ENCODE results near the gene ELMO1.

The ELMO1 gene

GRCh38 chr7:37269711-37270508 lies 178.8 kb downstream of the ELMO1 start:
- H3K27ac ChIP-seq, result no peak overlapping the region
- no peaks in the 10 kb centered on the region for H3K27me3 ChIP-seq (ENCODE audit: control insufficient read depth, insufficient read depth, low read length)
- no peaks in the 10 kb centered on the region for H3K79me2 ChIP-seq
- H3K4me3 ChIP-seq (ENCODE audit: low read depth, low read length), result no peak overlapping the region
- H3K4me2 ChIP-seq (ENCODE audit: low read length), result no peak overlapping the region
- H3K36me3 ChIP-seq (ENCODE audit: control insufficient read depth, insufficient read depth, low read length), result no peaks in the 10 kb centered on the region
- H3K9ac ChIP-seq, result no peak overlapping the region
- H3K4me1 ChIP-seq, result peaks cover 2% of the 10 kb centered on the region
- H3K9me3 ChIP-seq (ENCODE audit: control insufficient read depth, low read length), result no peaks in the 10 kb centered on the region
- no peak overlapping the region for H2AFZ ChIP-seq
- no peak for TF ChIP-seq CTCF (IDR thresholded peaks at IDR 0.05)

- no peaks in the 10 kb centered on the region for H3K27me3 ChIP-seq (ENCODE audit: control insufficient read depth, insufficient read depth, low read length)
- no peak overlapping the region for H3K4me3 ChIP-seq (ENCODE audit: low read depth, low read length)
- no peak overlapping the region for H3K27ac ChIP-seq
- no peak overlapping the region for H3K9ac ChIP-seq
- H3K9me3 ChIP-seq (ENCODE audit: control insufficient read depth, low read length), result no peaks in the 10 kb centered on the region
- no peaks in the 10 kb centered on the region for H3K36me3 ChIP-seq (ENCODE audit: control insufficient read depth, insufficient read depth, low read length)
- peaks cover 2% of the 10 kb centered on the region for H3K4me1 ChIP-seq
- no peak overlapping the region for H2AFZ ChIP-seq
- H3K4me2 ChIP-seq (ENCODE audit: low read length), result no peak overlapping the region
- no peaks in the 10 kb centered on the region for H3K79me2 ChIP-seq
- TF ChIP-seq CTCF (IDR thresholded peaks at IDR 0.05), result no peak
These were observed 181.4 kb downstream of the ELMO1 start for GRCh38 chr7:37267251-37267650.

GRCh38 chr7:37265876-37266275 lies 182.8 kb downstream of the ELMO1 start:
- H3K36me3 ChIP-seq (ENCODE audit: control insufficient read depth, insufficient read depth, low read length), result no peaks in the 10 kb centered on the region
- no peak overlapping the region for H3K4me3 ChIP-seq (ENCODE audit: low read depth, low read length)
- H3K9ac ChIP-seq, result no peak overlapping the region
- no peak overlapping the region for H2AFZ ChIP-seq
- peaks cover 2% of the 10 kb centered on the region for H3K4me1 ChIP-seq
- no peak overlapping the region for H3K27ac ChIP-seq
- H3K27me3 ChIP-seq (ENCODE audit: control insufficient read depth, insufficient read depth, low read length), result no peaks in the 10 kb centered on the region
- H3K79me2 ChIP-seq, result no peaks in the 10 kb centered on the region
- TF ChIP-seq CTCF (IDR thresholded peaks at IDR 0.05), result no peak
- no peaks in the 10 kb centered on the region for H3K9me3 ChIP-seq (ENCODE audit: control insufficient read depth, low read length)
- H3K4me2 ChIP-seq (ENCODE audit: low read length), result no peak overlapping the region

- H3K27me3 ChIP-seq (ENCODE audit: control insufficient read depth, insufficient read depth, low read length), result no peaks in the 10 kb centered on the region
- no peak overlapping the region for H3K27ac ChIP-seq
- H3K9me3 ChIP-seq (ENCODE audit: control insufficient read depth, low read length), result no peaks in the 10 kb centered on the region
- no peak for TF ChIP-seq CTCF (IDR thresholded peaks at IDR 0.05)
- H3K4me1 ChIP-seq, result peaks cover 2% of the 10 kb centered on the region
- H2AFZ ChIP-seq, result no peak overlapping the region
- H3K4me3 ChIP-seq (ENCODE audit: low read depth, low read length), result no peak overlapping the region
- no peak overlapping the region for H3K4me2 ChIP-seq (ENCODE audit: low read length)
- no peaks in the 10 kb centered on the region for H3K79me2 ChIP-seq
- H3K9ac ChIP-seq, result no peak overlapping the region
- H3K36me3 ChIP-seq (ENCODE audit: control insufficient read depth, insufficient read depth, low read length), result no peaks in the 10 kb centered on the region
These were observed 183.7 kb downstream of the ELMO1 start for GRCh38 chr7:37265006-37265405.

GRCh38 chr7:37262181-37262580 lies 186.5 kb downstream of the ELMO1 start:
- no peak overlapping the region for H3K27ac ChIP-seq

More at GRCh38 chr7:37262181-37262580, 186.5 kb downstream of the ELMO1 start:
- Histone ChIP-seq H3K36me3 (ENCODE audit: control insufficient read depth, insufficient read depth, low read length) (no peaks in the 10 kb centered on the region), H3K4me1 (peaks cover 2% of the 10 kb centered on the region), H3K4me3 (ENCODE audit: low read depth, low read length) (no peak overlapping the region), H3K79me2 (no peaks in the 10 kb centered on the region), H3K4me2 (ENCODE audit: low read length) (no peak overlapping the region), H3K9me3 (ENCODE audit: control insufficient read depth, low read length) (no peaks in the 10 kb centered on the region), H3K9ac (no peak overlapping the region), H2AFZ (no peak overlapping the region), H3K27me3 (ENCODE audit: control insufficient read depth, insufficient read depth, low read length) (no peaks in the 10 kb centered on the region)
- TF ChIP-seq CTCF (IDR thresholded peaks at IDR 0.05), result no peak
